HG02970 (cell line): ENCODE measurements around the gene GPR87.

ENCODE experiments used
- ATAC-seq: cut with Tn5 transposase; IDR thresholded peaks from one replicate; pipeline ENCODE4 v1.9.1; 2021; ENCODE audit warnings: mild to moderate bottlenecking, moderate library complexity, moderate number of reproducible peaks; ENCODE audit not compliant: unreplicated experiment, low FRiP score

Gene GPR87

GRCh38 chr3:151285940-151286339 lies 30.7 kb downstream of the GPR87 start:
- ATAC-seq = no peak

- no peak for ATAC-seq
These were observed 32.6 kb downstream of the GPR87 start for GRCh38 chr3:151283907-151284461.

- ATAC-seq = no peak
These were observed 33.2 kb downstream of the GPR87 start for GRCh38 chr3:151283387-151283786.

- ATAC-seq = no peak
These were observed 33.7 kb downstream of the GPR87 start for GRCh38 chr3:151282921-151283320.

GRCh38 chr3:151281671-151282324 lies 34.8 kb downstream of the GPR87 start:
- no peak for ATAC-seq

- ATAC-seq = no peak
These were observed 38.4 kb downstream of the GPR87 start, which contains the start of gene P2RY14 for GRCh38 chr3:151278230-151278629. TSS of gene P2RY14 (minus strand) at chr3:151278542. CDS start at chr3:151214316, 64,226 bp downstream.

GRCh38 chr3:151276687-151277042 lies 40.0 kb downstream of the GPR87 start:
- ATAC-seq = no peak

- no peak for ATAC-seq
These were observed 40.5 kb downstream of the GPR87 start for GRCh38 chr3:151276038-151276686.

- ATAC-seq = no peak
These were observed 41.5 kb downstream of the GPR87 start for GRCh38 chr3:151275091-151275490.

- no peak for ATAC-seq
These were observed 47.0 kb downstream of the GPR87 start for GRCh38 chr3:151269631-151270030.

GRCh38 chr3:151268267-151269235 lies 48.1 kb downstream of the GPR87 start:
- no peak for ATAC-seq

- no peak for ATAC-seq
These were observed 49.6 kb downstream of the GPR87 start for GRCh38 chr3:151267066-151267465.

GRCh38 chr3:151265866-151266265 lies 50.8 kb downstream of the GPR87 start:
- peak; percentile 95 for ATAC-seq

GRCh38 chr3:151265166-151265565 lies 51.5 kb downstream of the GPR87 start:
- ATAC-seq = no peak

GRCh38 chr3:151264605-151265004 lies 52.0 kb downstream of the GPR87 start:
- no peak for ATAC-seq

- no peak for ATAC-seq
These were observed 53.6 kb downstream of the GPR87 start for GRCh38 chr3:151262871-151263525.

- ATAC-seq = no peak
These were observed 57.0 kb downstream of the GPR87 start for GRCh38 chr3:151259664-151260063.

- ATAC-seq = no peak
These were observed 59.9 kb downstream of the GPR87 start for GRCh38 chr3:151256749-151257148.

- ATAC-seq = no peak
These were observed 67.8 kb downstream of the GPR87 start for GRCh38 chr3:151248772-151249337.
